H1 (cell line): ENCODE measurements around the gene CDYL2. TPM values are rescaled to one million over a fixed set of nuclear protein-coding genes. Genes with fewer than 3 reads are reported as not detected.

Source experiments
- CTCF ChIA-PET: fragments of 300-600 bp; sonication (Branson Sonifier 250); formaldehyde crosslinking; loops from one replicate; lab custom pipeline; 2021; ENCODE audit not compliant: partially characterized antibody; lab: Charles Lee
- POLR2A ChIA-PET: fragments of 300-600 bp; sonication (Branson Sonifier 250); formaldehyde crosslinking; loops from one replicate; lab custom pipeline; 2021; ENCODE audit warnings: inconsistent platforms; ENCODE audit not compliant: partially characterized antibody; lab: Charles Lee
- DNase-seq, 2 experiments: peaks; one replicate each; pipeline versions ENCODE4 v3.0.0 to v3.0.0-alpha.2; 2010 to 2022; ENCODE audit warnings: low spot score in 2 of 2, low read depth in 1 of 2, mixed read lengths in 1 of 2
- FAIRE-seq: peaks from 2 replicates; lab custom pipeline; 2011; peaks lifted over from hg19 to GRCh38; lab: Jason Lieb, UNC
- H2AFZ ChIP-seq: 2 replicates; pipeline ENCODE4 v1.8.1; 2012; ENCODE audit warnings: low read length, inconsistent platforms
- H2AK5ac ChIP-seq: 2 replicates; pipeline ENCODE4 v1.6.1; 2013; ENCODE audit warnings: low read depth, low read length
- H2BK120ac ChIP-seq: replicated peaks from 2 replicates; pipeline ENCODE3; 2013; ENCODE audit warnings: low read depth, low read length, inconsistent platforms
- H2BK12ac ChIP-seq: 2 replicates; pipeline ENCODE4 v1.6.1; 2013; ENCODE audit warnings: low read depth, low read length
- H2BK15ac ChIP-seq: 2 replicates; pipeline ENCODE4 v1.6.1; 2013; ENCODE audit warnings: low read length
- H2BK20ac ChIP-seq: 2 replicates; pipeline ENCODE4 v1.6.1; 2013; ENCODE audit warnings: low read length
- H2BK5ac ChIP-seq: 2 replicates; pipeline ENCODE4 v1.6.1; 2013; ENCODE audit warnings: low read depth, low read length
- H3K14ac ChIP-seq: 2 replicates; pipeline ENCODE4 v1.6.1; 2013; ENCODE audit warnings: inconsistent platforms; ENCODE audit not compliant: insufficient read length
- H3K18ac ChIP-seq: 2 replicates; pipeline ENCODE4 v1.6.1; 2013; ENCODE audit warnings: low read length; ENCODE audit errors: extremely low read depth
- H3K23ac ChIP-seq: 2 replicates; pipeline ENCODE4 v1.6.1; 2013; ENCODE audit warnings: inconsistent platforms; ENCODE audit not compliant: insufficient read length
- H3K23me2 ChIP-seq: 2 replicates; pipeline ENCODE4 v1.6.1; 2013; ENCODE audit warnings: low read depth, low read length
- H3K27ac ChIP-seq: 2 replicates; pipeline ENCODE4 v1.6.1; 2011; ENCODE audit warnings: low read depth, low read length, inconsistent platforms
- H3K27me3 ChIP-seq, 4 experiments: replicated peaks in 1 of 4; 1 replicate in 1 of 4; 2 replicates in 3 of 4; pipeline versions ENCODE4 v1.6.1 to v1.8.1; 2011 to 2013; ENCODE audit warnings: low read length in 3 of 4, mild to moderate bottlenecking in 3 of 4, inconsistent platforms in 2 of 4, mixed read lengths in 2 of 4, moderate library complexity in 1 of 4; ENCODE audit not compliant: control insufficient read depth in 3 of 4, insufficient read depth in 3 of 4; ENCODE audit errors: extremely low read depth in 1 of 4
- H3K36me3 ChIP-seq, 4 experiments: 2 replicates each; pipeline versions ENCODE4 v1.6.1 to v1.8.1; 2011 to 2013; ENCODE audit warnings: mild to moderate bottlenecking in 4 of 4, low read length in 3 of 4, moderate library complexity in 2 of 4, control low read depth in 1 of 4, inconsistent platforms in 1 of 4; ENCODE audit not compliant: insufficient read depth in 4 of 4, control insufficient read depth in 2 of 4
- H3K4ac ChIP-seq: replicated peaks from 2 replicates; pipeline ENCODE3; 2013; ENCODE audit warnings: low read length, low read depth, mixed read lengths, inconsistent platforms; ENCODE audit not compliant: insufficient read length
- H3K4me1 ChIP-seq, 4 experiments: replicated peaks in 1 of 4; 1 replicate in 1 of 4; 2 replicates in 3 of 4; pipeline versions ENCODE4 v1.6.1 to v1.8.1; 2011 to 2013; ENCODE audit warnings: low read length in 3 of 4, inconsistent platforms in 2 of 4, mixed read lengths in 1 of 4; ENCODE audit not compliant: insufficient read depth in 4 of 4, control insufficient read depth in 3 of 4
- H3K4me2 ChIP-seq, 2 experiments: 2 replicates each; pipeline versions ENCODE4 v1.6.1 to v1.8.1; 2011 to 2013; ENCODE audit warnings: low read depth in 2 of 2, low read length in 2 of 2, control low read depth in 1 of 2, inconsistent platforms in 1 of 2, mild to moderate bottlenecking in 1 of 2; ENCODE audit not compliant: insufficient read depth in 1 of 2
- H3K4me3 ChIP-seq, 4 experiments: fragments of 200-600, 300-600 bp in 1 of 4; sonication (generic), shearing (Covaris generic), sonication (Bioruptor Twin) in 1 of 4; 2 replicates each; pipeline versions ENCODE4 v1.5.1 to v1.8.1; 2011 to 2016; ENCODE audit warnings: low read length in 4 of 4, low read depth in 3 of 4, control low read depth in 2 of 4, inconsistent platforms in 2 of 4, mild to moderate bottlenecking in 2 of 4, mixed read lengths in 1 of 4, moderate library complexity in 1 of 4; ENCODE audit not compliant: insufficient read depth in 2 of 4; ENCODE audit errors: extremely low read depth in 1 of 4
- H3K56ac ChIP-seq: replicated peaks from 2 replicates; pipeline ENCODE3; 2013; ENCODE audit warnings: low read depth, mild to moderate bottlenecking, mixed read lengths, low read length, inconsistent platforms; ENCODE audit not compliant: insufficient read length
- H3K79me1 ChIP-seq: 2 replicates; pipeline ENCODE4 v1.6.1; 2013; ENCODE audit warnings: low read depth, low read length, control low read depth
- H3K79me2 ChIP-seq, 2 experiments: 2 replicates each; pipeline versions ENCODE4 v1.6.1 to v1.8.1; 2012 to 2013; ENCODE audit warnings: low read length in 2 of 2, mild to moderate bottlenecking in 2 of 2, inconsistent platforms in 1 of 2; ENCODE audit not compliant: insufficient read depth in 2 of 2, control insufficient read depth in 1 of 2
- H3K9ac ChIP-seq, 4 experiments: replicated peaks in 1 of 4; 1 replicate in 1 of 4; 2 replicates in 3 of 4; pipeline versions ENCODE4 v1.6.1 to v1.8.1; 2011 to 2013; ENCODE audit warnings: low read depth in 3 of 4, low read length in 3 of 4, control low read depth in 2 of 4, mild to moderate bottlenecking in 2 of 4, moderate library complexity in 2 of 4, inconsistent platforms in 1 of 4; ENCODE audit errors: extremely low read depth in 1 of 4
- H3K9me3 ChIP-seq, 2 experiments: 2 replicates each; pipeline versions ENCODE4 v1.6.1 to v1.8.1; 2012 to 2013; ENCODE audit warnings: mild to moderate bottlenecking in 2 of 2, moderate library complexity in 2 of 2, control low read depth in 1 of 2, inconsistent platforms in 1 of 2, low read depth in 1 of 2, low read length in 1 of 2, mixed read lengths in 1 of 2; ENCODE audit not compliant: insufficient read depth in 2 of 2
- H4K20me1 ChIP-seq, 2 experiments: replicated peaks in 1 of 2; 2 replicates each; pipeline versions ENCODE3 to v1.8.1; 2011 to 2013; ENCODE audit warnings: inconsistent platforms in 2 of 2, low read length in 2 of 2, mild to moderate bottlenecking in 1 of 2; ENCODE audit not compliant: insufficient read depth in 2 of 2, control insufficient read depth in 1 of 2
- H4K5ac ChIP-seq: 2 replicates; pipeline ENCODE4 v1.6.1; 2013; ENCODE audit warnings: low read length, low read depth, mixed read lengths, inconsistent platforms; ENCODE audit not compliant: insufficient read length
- H4K8ac ChIP-seq: 2 replicates; pipeline ENCODE4 v1.8.0; 2013; ENCODE audit warnings: mild to moderate bottlenecking, moderate library complexity, low read length, inconsistent platforms; ENCODE audit not compliant: insufficient read depth; ENCODE audit errors: extremely low read depth
- H4K91ac ChIP-seq: replicated peaks from 2 replicates; pipeline ENCODE3; 2013; ENCODE audit warnings: low read length, mixed read lengths, inconsistent platforms; ENCODE audit not compliant: insufficient read length
- MAFK ChIP-seq: IDR thresholded peaks from 2 replicates; pipeline ENCODE4 v1.6.1; 2012; ENCODE audit warnings: low read depth, mild to moderate bottlenecking, improper control_type of control experiment, low read length
- RFX5 ChIP-seq: IDR thresholded peaks from 2 replicates; pipeline ENCODE4 v1.6.1; 2011; ENCODE audit warnings: low read depth, low read length, improper control_type of control experiment, borderline replicate concordance
- WGBS, 2 experiments: shearing (Covaris generic) in 1 of 2; methylation state at CpG; one replicate each; pipeline versions ENCODE4 v1.1.6 to v1.1.7; 2013 to 2015; ENCODE audit warnings: low lambda C conversion rate in 2 of 2, mixed read lengths in 2 of 2, inconsistent platforms in 1 of 2, low coverage in 1 of 2, missing lambda C conversion rate in 1 of 2; ENCODE audit not compliant: insufficient replicate concordance in 2 of 2, insufficient coverage in 1 of 2, insufficient read length in 1 of 2; ENCODE audit errors: extremely low coverage in 1 of 2, missing lambda C conversion rate in 1 of 2; 5-methylcytosine and 5-hydroxymethylcytosine counted together
- polyA plus RNA-seq, 7 experiments: library from polyadenylated mRNA; depleted of rRNA in 3 of 7; stranded (reverse) in 5 of 7; unstranded in 2 of 7; fragments of >200 nt in 5 of 7; fragments of 200-250 nt in 2 of 7; gene quantifications; 1 replicate in 5 of 7; 2 replicates in 1 of 7; 4 replicates in 1 of 7; pipeline versions ENCODE4 v1.2.1 to v1.2.3, GENCODE V29; 2011 to 2013; ENCODE audit warnings: missing spikeins in 2 of 7, mixed read lengths in 2 of 7
- total RNA-seq: library from RNA; stranded (reverse); fragmentation: NEBNext Ultra II Directional; extraction: Animal tissue kit (Norgen Biotek cat#: 25700); gene quantifications from 2 replicates; pipeline ENCODE4 v1.2.1, GENCODE V29; 2021

Gene CDYL2
- total and polyA plus RNA-seq, 2 of the 8 experiments (the other 6 are each of a cell fraction or from before 2014, with no cell fraction given), result 0.33 to 5.3 TPM

GRCh38 chr16:80825365-80825758 is 21.0 kb upstream of the CDYL2 start:
- H3K27ac ChIP-seq, result no peak overlapping the region
- 96% methylated on average over 1 of the region's 1 CpG; no CpG with 5 or more reads in 1 of the 2 experiments for WGBS, 2 experiments
- H4K91ac ChIP-seq, result no peak overlapping the region
- no peak overlapping the region for H2BK15ac ChIP-seq
- no peak overlapping the region for H2AFZ ChIP-seq
- H4K20me1 ChIP-seq, result no peaks in the 10 kb centered on the region
- H3K4me1 ChIP-seq, result no peaks in the 10 kb centered on the region
- H3K36me3 ChIP-seq, result no peaks in the 10 kb centered on the region
- H2BK20ac ChIP-seq, result no peak overlapping the region
- H4K8ac ChIP-seq, result no peak overlapping the region
- no peak overlapping the region for H3K4me3 ChIP-seq
- no peak overlapping the region for H3K56ac ChIP-seq
- H3K23ac ChIP-seq, result no peak overlapping the region
- no peak overlapping the region for H3K18ac ChIP-seq
- no peak overlapping the region for H3K14ac ChIP-seq
- DNase-seq (no peak), FAIRE-seq (no peak)
- H3K79me2 ChIP-seq, result no peaks in the 10 kb centered on the region
- no peak overlapping the region for H2BK12ac ChIP-seq
- H3K9me3 ChIP-seq, result peaks cover 0 to 9% of the 10 kb centered on the region in 2 experiments; a peak in 1 of 4 replicates
- H3K4me2 ChIP-seq, result no peak overlapping the region
- H2BK120ac ChIP-seq, result no peak overlapping the region
- no peak overlapping the region for H2BK5ac ChIP-seq
- no peak overlapping the region for H3K4ac ChIP-seq
- CTCF ChIA-PET, result interaction anchor here (0.6 to 2.5 kb wide), 12 partner anchors 8 to 298 kb away, joined by 3 to 15 read pairs (median 4); no protein-coding TSS in a partner anchor
- no peaks in the 10 kb centered on the region for H3K23me2 ChIP-seq
- no peak overlapping the region for H4K5ac ChIP-seq
- no peaks in the 10 kb centered on the region for H3K27me3 ChIP-seq
- peak; percentile 56; the same call in 1 of the 2 replicates for TF ChIP-seq MAFK
- no peak for TF ChIP-seq RFX5
- no peak overlapping the region for H2AK5ac ChIP-seq
- no peak overlapping the region for H3K9ac ChIP-seq
- no peaks in the 10 kb centered on the region for H3K79me1 ChIP-seq
- POLR2A ChIA-PET, result no interaction called here
